ENCODE measurements around the gene SLC7A14. TPM values are rescaled to one million over a fixed set of nuclear protein-coding genes. Genes with fewer than 3 reads are reported as not detected.

Gene SLC7A14
- total and polyA plus RNA-seq, 2 donors (not counting 3 experiments of a cell fraction or from before 2014, with no cell fraction given) = 0.07 to 0.57 TPM

GRCh38 chr3:170633573-170633972, 47.7 kb upstream of the SLC7A14 start:
- Histone ChIP-seq H3K9me1 (replicated peaks; ENCODE audit: control insufficient read depth, extremely low read depth, insufficient read depth, low read length) (no peaks in the 10 kb centered on the region), H3K36me3 (ENCODE audit: control insufficient read depth in 2 of 2, extremely low read depth in 1 of 2, insufficient read depth in 2 of 2, low read length in 2 of 2) (no peaks in the 10 kb centered on the region), H3K9ac (replicated peaks; ENCODE audit: extremely low read depth, insufficient read depth, low read length) (no peak overlapping the region), H3K27ac (ENCODE audit: insufficient read depth, low read depth, low read length) (no peak overlapping the region), H2AFZ (ENCODE audit: low read depth, low read length) (no peak overlapping the region), H3K79me2 (ENCODE audit: control insufficient read depth, insufficient read depth, low read length) (no peaks in the 10 kb centered on the region), H4K20me1 (replicated peaks; ENCODE audit: control insufficient read depth, extremely low read depth, insufficient read depth, low read length) (no peaks in the 10 kb centered on the region), H3K9me3 (replicated peaks; ENCODE audit: control insufficient read depth, insufficient read depth, low read length) (no peaks in the 10 kb centered on the region), H3K4me1 (ENCODE audit: control insufficient read depth, extremely low read depth, insufficient read depth, low read length) (no peaks in the 10 kb centered on the region), H3K4me3 (replicated peaks in 1 of 3; ENCODE audit: insufficient read depth in 1 of 3, low read depth in 1 of 3, low read length in 3 of 3) (no peak overlapping the region), H3K4me2 (ENCODE audit: insufficient read depth, low read length) (no peak overlapping the region), H3K27me3 (ENCODE audit: control insufficient read depth in 2 of 2, insufficient read depth in 2 of 2, low read length in 2 of 2) (no peaks in the 10 kb centered on the region)
- FAIRE-seq (no peak), DNase-seq (ENCODE audit: low read depth, low spot score) (no peak)
- CTCF ChIA-PET = interaction anchor here (1.1 kb wide), 1 partner anchor 176 kb away, joined by 3 read pairs; no protein-coding TSS in a partner anchor
- TF ChIP-seq MYC (IDR thresholded peaks at IDR 0.05; ENCODE audit: low read depth, low read length) (no peak), EZH2 (IDR thresholded peaks at IDR 0.05; ENCODE audit: borderline replicate concordance, low read depth, low read length, severe bottlenecking) (no peak), CTCF (IDR thresholded peaks at IDR 0.05; ENCODE audit: extremely low read depth in 1 of 2, insufficient read depth in 1 of 2, low read depth in 1 of 2, low read length in 2 of 2) (no peak), MAX (IDR thresholded peaks at IDR 0.05; ENCODE audit: insufficient read depth, insufficient read length) (no peak), POLR2A (IDR thresholded peaks at IDR 0.05; ENCODE audit: low read depth, low read length) (no peak), JUN (IDR thresholded peaks at IDR 0.05; ENCODE audit: borderline replicate concordance, insufficient read depth, insufficient read length, low read depth) (no peak), FOS (IDR thresholded peaks at IDR 0.05; ENCODE audit: borderline replicate concordance, insufficient read depth, low read length) (no peak), POLR2AphosphoS5 (IDR thresholded peaks at IDR 0.05; ENCODE audit: insufficient read depth, low read depth, low read length) (no peak), GATA2 (IDR thresholded peaks at IDR 0.05; ENCODE audit: insufficient read depth, insufficient read length, low read depth, low read length) (no peak)
- dilution Hi-C loops (cut with MboI; ENCODE audit: extremely low pct_ligation_motif_present, low sequenced_read_pairs) = no loop called here
- intact Hi-C loops (cut with micrococcal nuclease) = no loop called here
- no TSS peak for BruUV-seq (replicated peaks)
- POLR2A ChIA-PET = no interaction called here
